Upper lobe of left lung (tissue), 6 donors: ENCODE data around the gene APP. TPM values are rescaled to one million over a fixed set of nuclear protein-coding genes. Genes with fewer than 3 reads are reported as not detected.
A peak's percentile ranks its signal among the peaks of the same experiment; 100 is the strongest.

Source experiments
- ATAC-seq, 2 donors: fragments of 200-7000 bp; cut with Tn5 transposase; one replicate each; pipeline ENCODE4 v1.9.1; 2022; ENCODE audit warnings: mild to moderate bottlenecking in 2 of 2, moderate library complexity in 2 of 2; ENCODE audit not compliant: low FRiP score in 2 of 2
- DNase-seq, 2 donors: peaks; one replicate each; pipeline ENCODE4 v3.0.0-alpha.2; 2019 to 2020
- H3K27ac ChIP-seq, 4 donors: fragments of 200-600 bp; sonication (generic); one replicate each; pipeline ENCODE4 v1.5.1; 2016 to 2019
- H3K27me3 ChIP-seq, 4 donors: fragments of 200-600 bp; sonication (generic); one replicate each; pipeline ENCODE4 v1.5.1; 2017 to 2019
- H3K36me3 ChIP-seq, 4 donors: fragments of 200-600 bp; sonication (generic); one replicate each; pipeline ENCODE4 v1.5.1; 2016 to 2019
- H3K4me1 ChIP-seq, 4 donors: fragments of 200-600 bp; sonication (generic); one replicate each; pipeline ENCODE4 v1.5.1; 2018 to 2019
- H3K4me3 ChIP-seq, 4 donors: fragments of 200-600 bp; sonication (generic); one replicate each; pipeline ENCODE4 v1.5.1; 2017 to 2019; ENCODE audit warnings: mild to moderate bottlenecking in 2 of 4, moderate library complexity in 1 of 4
- H3K9me3 ChIP-seq, 4 donors: fragments of 200-600 bp; sonication (generic); one replicate each; pipeline ENCODE4 v1.5.1; 2018 to 2019
- CTCF ChIP-seq, 6 experiments: fragments of 450-650 bp in 4 of 6; fragments of 200-600 bp in 2 of 6; sonication (generic) in 2 of 6; IDR thresholded peaks; one replicate each; pipeline ENCODE4 v1.5.1; 2016 to 2019; ENCODE audit warnings: antibody characterized with exemption in 6 of 6
- EP300 ChIP-seq, 4 donors: sonication (generic); formaldehyde crosslinking; IDR thresholded peaks; one replicate each; pipeline ENCODE4 v1.5.1; 2017; ENCODE audit warnings: antibody characterized with exemption in 4 of 4, control low read depth in 2 of 4
- POLR2A ChIP-seq, 4 donors: fragments of 450-650 bp; IDR thresholded peaks; one replicate each; pipeline ENCODE4 v1.5.1; 2016 to 2017; ENCODE audit warnings: antibody characterized with exemption in 4 of 4, mild to moderate bottlenecking in 2 of 4
- POLR2AphosphoS5 ChIP-seq, 2 donors: sonication (generic); formaldehyde crosslinking; IDR thresholded peaks; one replicate each; pipeline ENCODE4 v1.5.1; 2017; ENCODE audit warnings: antibody characterized with exemption in 2 of 2
- WGBS, 2 donors: methylation state at CpG; one replicate each; pipeline ENCODE4 v1.1.5; 2017 to 2018; 5-methylcytosine and 5-hydroxymethylcytosine counted together
- total RNA-seq, 6 donors: library from RNA; depleted of rRNA in 4 of 6; stranded (reverse); fragments of >200 nt in 4 of 6; gene quantifications; one replicate each; pipeline versions ENCODE4 v1.1.0 to v1.2.1, GENCODE V29; 2016 to 2021
- donor health status: DM: no; HTN: no; CAD: no; lungs with moderate emphysema.
- donor health status: DM: no; HTN: yes; CAD: no; lungs with severe emphysema.

APP gene
- total RNA-seq, 6 donors from 2014 or later = 177 to 444 (median 391) TPM

- H3K4me1 ChIP-seq = peaks cover 7 to 19% (median 14%) of the 10 kb centered on the region in 4 donors
- no peaks in the 10 kb centered on the region for H3K9me3 ChIP-seq
- no peak overlapping the region for H3K4me3 ChIP-seq
- H3K27ac ChIP-seq = peak overlapping the region in 1 of 4 donors; percentile 63
- no peaks in the 10 kb centered on the region for H3K36me3 ChIP-seq
- ATAC-seq (no peak), DNase-seq (no peak)
- H3K27me3 ChIP-seq = no peaks in the 10 kb centered on the region
- 62 to 66% methylated on average over 4 of the region's 4 CpGs for WGBS, 2 donors
- no peak for TF ChIP-seq POLR2A (IDR thresholded peaks at IDR 0.05)
- TF ChIP-seq POLR2AphosphoS5 (IDR thresholded peaks at IDR 0.05) = no peak
- TF ChIP-seq EP300 (IDR thresholded peaks at IDR 0.05) = no peak
- no peak for TF ChIP-seq CTCF (IDR thresholded peaks at IDR 0.05)
These were observed 23.0 kb downstream of the APP start for GRCh38 chr21:26147535-26147934.

GRCh38 chr21:26146681-26147080, 23.9 kb downstream of the APP start:
- Histone ChIP-seq H3K4me3 (no peak overlapping the region), H3K27ac (no peak overlapping the region), H3K36me3 (no peaks in the 10 kb centered on the region), H3K9me3 (no peaks in the 10 kb centered on the region), H3K4me1 (peaks cover 7 to 19% (median 14%) of the 10 kb centered on the region in 4 donors), H3K27me3 (no peaks in the 10 kb centered on the region)
- DNase-seq (no peak), ATAC-seq (no peak)
- TF ChIP-seq EP300 (IDR thresholded peaks at IDR 0.05) = no peak
- TF ChIP-seq POLR2AphosphoS5 (IDR thresholded peaks at IDR 0.05) = no peak
- TF ChIP-seq CTCF (IDR thresholded peaks at IDR 0.05) = no peak
- no peak for TF ChIP-seq POLR2A (IDR thresholded peaks at IDR 0.05)
- WGBS, 2 donors = 97 to 98% methylated on average over 1 of the region's 1 CpG

GRCh38 chr21:26144031-26144430, 26.5 kb downstream of the APP start:
- no peaks in the 10 kb centered on the region for H3K9me3 ChIP-seq
- 92 to 93% methylated on average over 4 of the region's 4 CpGs for WGBS, 2 donors
- DNase-seq = no peak
- H3K27ac ChIP-seq = no peak overlapping the region
- no peak overlapping the region for H3K4me3 ChIP-seq
- H3K4me1 ChIP-seq = peaks cover 19 to 30% (median 26%) of the 10 kb centered on the region in 4 donors
- no peaks in the 10 kb centered on the region for H3K27me3 ChIP-seq
- H3K36me3 ChIP-seq = no peaks in the 10 kb centered on the region
- no peak for ATAC-seq
- TF ChIP-seq EP300 (IDR thresholded peaks at IDR 0.05) (no peak), POLR2AphosphoS5 (IDR thresholded peaks at IDR 0.05) (no peak), CTCF (IDR thresholded peaks at IDR 0.05) (no peak), POLR2A (IDR thresholded peaks at IDR 0.05) (no peak)

- peaks cover 8 to 20% (median 13%) of the 10 kb centered on the region in 4 donors for H3K4me1 ChIP-seq
- no peaks in the 10 kb centered on the region for H3K27me3 ChIP-seq
- no peaks in the 10 kb centered on the region for H3K9me3 ChIP-seq
- H3K36me3 ChIP-seq = no peaks in the 10 kb centered on the region
- no peak for ATAC-seq
- no peak for TF ChIP-seq EP300 (IDR thresholded peaks at IDR 0.05)
- no peak for TF ChIP-seq POLR2AphosphoS5 (IDR thresholded peaks at IDR 0.05)
- no peak for TF ChIP-seq CTCF (IDR thresholded peaks at IDR 0.05)
- no peak for TF ChIP-seq POLR2A (IDR thresholded peaks at IDR 0.05)
- no peak overlapping the region for H3K4me3 ChIP-seq
- DNase-seq = no peak
- H3K27ac ChIP-seq = no peak overlapping the region
- WGBS, 2 donors = 95 to 97% methylated on average over 5 of the region's 5 CpGs
These were observed 28.2 kb downstream of the APP start for GRCh38 chr21:26142363-26142762.

GRCh38 chr21:26140926-26141325, 29.6 kb downstream of the APP start:
- no peak for TF ChIP-seq CTCF (IDR thresholded peaks at IDR 0.05)
- TF ChIP-seq EP300 (IDR thresholded peaks at IDR 0.05) = no peak
- TF ChIP-seq POLR2AphosphoS5 (IDR thresholded peaks at IDR 0.05) = no peak
- no peak for TF ChIP-seq POLR2A (IDR thresholded peaks at IDR 0.05)
- no peaks in the 10 kb centered on the region for H3K9me3 ChIP-seq
- peak overlapping the region in 2 of 4 donors; percentile 12 to 46 for H3K27ac ChIP-seq
- ATAC-seq = no peak
- peaks cover 8 to 26% (median 15%) of the 10 kb centered on the region in 4 donors for H3K4me1 ChIP-seq
- no peaks in the 10 kb centered on the region for H3K27me3 ChIP-seq
- no peaks in the 10 kb centered on the region for H3K36me3 ChIP-seq
- no peak overlapping the region for H3K4me3 ChIP-seq
- 63 to 69% methylated on average over 3 of the region's 3 CpGs for WGBS, 2 donors
- DNase-seq = no peak
